ENCODE results near the gene TP53I13.

TP53I13 gene

GRCh38 chr17:29561554-29562517 lies 6.7 kb upstream of the TP53I13 start:
- H3K27me3 Mint-ChIP-seq = no peaks in the 10 kb centered on the region
- peaks cover 67% of the 10 kb centered on the region for H3K4me1 Mint-ChIP-seq
- H3K27ac Mint-ChIP-seq = peak overlapping the region; percentile 95
- peak overlapping the region; percentile 67 for H3K4me3 Mint-ChIP-seq
- peaks cover 16% of the 10 kb centered on the region for H3K36me3 Mint-ChIP-seq
- ATAC-seq = peak; percentile 61
- H3K9me3 Mint-ChIP-seq = no peaks in the 10 kb centered on the region

DNA sequence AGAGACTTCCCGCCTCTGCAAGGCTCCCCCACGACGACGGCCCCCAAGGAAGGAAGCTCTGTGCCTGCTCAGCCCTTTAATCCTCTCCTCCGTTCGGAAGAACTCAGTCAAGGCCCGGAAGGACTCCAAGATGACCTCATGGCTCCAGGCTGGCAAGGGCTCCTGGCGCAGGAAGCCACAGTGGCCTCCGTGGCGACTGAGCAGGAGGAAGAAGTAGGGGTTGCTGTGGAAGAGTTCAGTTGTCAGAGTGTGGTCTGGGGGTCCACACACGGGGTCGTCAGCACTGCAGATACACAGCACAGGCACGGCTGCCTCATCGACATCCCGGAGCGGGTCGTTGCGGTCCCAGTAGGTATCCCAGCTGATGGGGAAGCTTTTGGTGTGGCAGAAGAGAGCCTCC lies 5.9 kb upstream of the TP53I13 start:
- peaks cover 16% of the 10 kb centered on the region for H3K36me3 Mint-ChIP-seq
- no peak for ATAC-seq
- peaks cover 60% of the 10 kb centered on the region for H3K4me1 Mint-ChIP-seq
- H3K27me3 Mint-ChIP-seq = no peaks in the 10 kb centered on the region
- H3K9me3 Mint-ChIP-seq = no peaks in the 10 kb centered on the region
- peak overlapping the region; percentile 67 for H3K4me3 Mint-ChIP-seq
- H3K27ac Mint-ChIP-seq = peak overlapping the region; percentile 95

- Mint-ChIP-seq H3K27me3 (no peaks in the 10 kb centered on the region), H3K36me3 (peaks cover 16% of the 10 kb centered on the region), H3K4me3 (no peak overlapping the region)
These were observed 4.7 kb upstream of the TP53I13 start for GRCh38 chr17:29563816-29564215.

GRCh38 chr17:29565643-29566472 lies 2.6 kb upstream of the TP53I13 start:
- H3K4me3 Mint-ChIP-seq = peak overlapping the region; percentile 89
- peaks cover 20% of the 10 kb centered on the region for H3K36me3 Mint-ChIP-seq
- ATAC-seq = peak; percentile 18
- H3K27ac Mint-ChIP-seq = peak overlapping the region; percentile 88
- H3K4me1 Mint-ChIP-seq = peaks cover 42% of the 10 kb centered on the region
- no peaks in the 10 kb centered on the region for H3K27me3 Mint-ChIP-seq
- no peaks in the 10 kb centered on the region for H3K9me3 Mint-ChIP-seq

More at GRCh38 chr17:29563816-29564215, 4.7 kb upstream of the TP53I13 start:
- H3K9me3 Mint-ChIP-seq = no peaks in the 10 kb centered on the region
- peaks cover 49% of the 10 kb centered on the region for H3K4me1 Mint-ChIP-seq
- ATAC-seq = no peak
- H3K27ac Mint-ChIP-seq = peak overlapping the region; percentile 37

DNA sequence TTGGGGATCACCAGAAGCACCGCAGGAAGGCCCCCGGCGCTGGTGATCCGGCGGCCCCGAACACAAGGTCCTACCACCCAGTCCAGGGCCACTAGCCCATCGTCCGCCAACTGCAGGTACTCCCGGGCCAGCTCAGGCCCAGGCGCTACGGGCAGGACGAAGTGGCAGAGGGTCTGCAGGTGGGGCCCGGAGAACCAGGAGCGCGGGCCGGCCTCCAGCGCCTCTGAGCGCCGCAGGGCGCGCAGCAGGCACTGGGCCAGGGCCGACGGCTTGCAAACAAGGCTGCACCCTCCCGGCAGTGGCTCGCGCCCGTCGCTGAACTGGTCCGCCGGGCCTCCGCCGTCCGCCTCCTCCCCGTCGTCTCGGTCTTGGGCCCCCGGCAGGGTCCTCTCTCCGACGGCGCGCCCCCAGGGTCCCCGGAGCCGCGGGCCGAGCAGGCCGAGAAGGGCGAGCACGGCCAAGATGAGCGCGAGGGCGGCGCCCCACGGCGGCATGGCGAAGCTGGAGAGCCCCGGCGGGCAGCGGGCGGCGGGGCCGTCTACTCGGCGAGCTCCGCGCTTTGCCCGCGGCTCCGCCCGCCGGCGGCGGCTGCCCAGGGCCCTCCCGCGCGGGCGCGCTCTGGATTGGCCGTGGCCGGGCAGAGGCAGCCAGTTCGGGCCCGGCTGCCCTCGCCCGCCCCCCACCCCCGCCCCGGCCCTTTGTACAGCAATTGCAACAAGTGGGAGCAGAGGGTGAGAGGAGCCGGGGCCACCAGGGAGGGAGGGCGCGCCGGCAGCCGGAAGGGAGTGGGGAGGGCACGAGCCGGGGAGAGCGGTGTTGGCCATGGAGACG lies 1.8 kb upstream of the TP53I13 start, which contains the start of gene ABHD15:
Gene ABHD15 (minus strand): TSS at position 565 of the 831 bp plus-strand sequence. CDS start 71 bp downstream, at position 494.
- Mint-ChIP-seq H3K4me1 (peaks cover 42% of the 10 kb centered on the region), H3K4me3 (peak within 1 kb of the TSS; percentile 95), H3K27ac (peak within 1 kb of the TSS; percentile 88), H3K27me3 (no peaks in the 10 kb centered on the region), H3K36me3 (peaks cover 20% of the 10 kb centered on the region), H3K9me3 (no peaks in the 10 kb centered on the region)
- ATAC-seq = peak; percentile 50

- H3K9me3 Mint-ChIP-seq = no peaks in the 10 kb centered on the region
- peak; percentile 46 for ATAC-seq
- peak overlapping the region; percentile 95 for H3K4me3 Mint-ChIP-seq
- no peaks in the 10 kb centered on the region for H3K27me3 Mint-ChIP-seq
- peaks cover 38% of the 10 kb centered on the region for H3K4me1 Mint-ChIP-seq
- peak overlapping the region; percentile 88 for H3K27ac Mint-ChIP-seq
- H3K36me3 Mint-ChIP-seq = peaks cover 14% of the 10 kb centered on the region
These were observed 1.3 kb upstream of the TP53I13 start for GRCh38 chr17:29567304-29567553.

- peak; percentile 79 for ATAC-seq
- Mint-ChIP-seq H3K27me3 (no peaks in the 10 kb centered on the region), H3K36me3 (peaks cover 9% of the 10 kb centered on the region), H3K4me3 (peak overlapping the region; percentile 95), H3K27ac (peak overlapping the region; percentile 88), H3K9me3 (no peaks in the 10 kb centered on the region), H3K4me1 (peaks cover 33% of the 10 kb centered on the region)
These were observed 759 bp upstream of the TP53I13 start for GRCh38 chr17:29567554-29568330.

- ATAC-seq = no peak
- H3K27ac Mint-ChIP-seq = peak overlapping the region; percentile 88
- no peaks in the 10 kb centered on the region for H3K9me3 Mint-ChIP-seq
- H3K36me3 Mint-ChIP-seq = peaks cover 19% of the 10 kb centered on the region
- no peaks in the 10 kb centered on the region for H3K27me3 Mint-ChIP-seq
- peaks cover 43% of the 10 kb centered on the region for H3K4me1 Mint-ChIP-seq
- H3K4me3 Mint-ChIP-seq = peak overlapping the region; percentile 95
These were observed 897 bp downstream of the TP53I13 start for GRCh38 chr17:29569245-29569950.

DNA sequence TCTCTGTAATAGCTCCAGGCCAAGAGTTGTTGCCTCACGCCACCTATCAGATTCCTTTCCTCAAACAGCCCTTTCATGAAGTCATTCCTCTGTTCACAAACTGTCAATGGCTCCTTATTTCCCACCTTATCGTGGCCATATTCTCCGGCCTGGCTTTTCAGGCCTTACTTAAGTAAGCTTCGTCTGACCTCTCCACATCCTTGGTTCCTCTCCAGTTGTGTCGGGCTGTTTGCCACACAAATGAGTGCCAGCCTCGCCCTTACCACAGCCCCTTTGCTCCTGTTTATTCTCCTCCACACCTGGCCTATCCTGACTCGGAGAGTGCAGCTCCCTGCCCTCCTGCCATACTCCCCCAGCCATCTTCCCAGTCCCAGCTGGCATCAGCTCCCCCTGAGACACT lies 2.0 kb downstream of the TP53I13 start:
- Mint-ChIP-seq H3K4me1 (peaks cover 51% of the 10 kb centered on the region), H3K36me3 (peaks cover 28% of the 10 kb centered on the region), H3K27me3 (no peaks in the 10 kb centered on the region), H3K4me3 (peak overlapping the region; percentile 24), H3K9me3 (no peaks in the 10 kb centered on the region), H3K27ac (peak overlapping the region; percentile 1)
- no peak for ATAC-seq

DNA sequence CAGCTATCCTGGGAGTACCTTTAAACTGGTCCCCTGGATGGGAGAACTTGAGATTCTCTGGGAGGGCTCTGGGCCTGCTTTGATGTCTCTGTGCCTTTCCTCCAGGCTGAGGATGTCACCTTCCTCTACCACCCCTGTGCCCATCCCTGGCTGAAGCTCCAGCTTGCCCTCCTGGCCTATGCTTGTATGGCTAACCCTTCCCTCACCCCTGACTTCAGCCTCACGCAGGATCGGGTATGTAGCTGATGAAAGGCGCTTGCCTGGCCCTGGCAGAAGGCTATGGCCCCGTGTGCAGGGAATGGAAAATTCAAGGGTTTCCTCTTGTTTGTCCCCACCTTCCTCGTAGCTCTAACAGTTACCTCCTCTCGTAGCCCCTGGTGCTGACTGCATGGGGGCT lies 3.0 kb downstream of the TP53I13 start:
- Mint-ChIP-seq H3K4me3 (no peak overlapping the region), H3K9me3 (no peaks in the 10 kb centered on the region), H3K27me3 (no peaks in the 10 kb centered on the region), H3K27ac (peak overlapping the region; percentile 34), H3K4me1 (peaks cover 47% of the 10 kb centered on the region), H3K36me3 (peaks cover 38% of the 10 kb centered on the region)
- no peak for ATAC-seq

- Mint-ChIP-seq H3K36me3 (peaks cover 39% of the 10 kb centered on the region), H3K9me3 (no peaks in the 10 kb centered on the region), H3K4me3 (peak overlapping the region; percentile 12), H3K4me1 (peaks cover 47% of the 10 kb centered on the region), H3K27me3 (no peaks in the 10 kb centered on the region), H3K27ac (peak overlapping the region; percentile 34)
- ATAC-seq = no peak
These were observed 3.6 kb downstream of the TP53I13 start for GRCh38 chr17:29571883-29572681.

- Mint-ChIP-seq H3K27ac (no peak overlapping the region), H3K36me3 (peaks cover 45% of the 10 kb centered on the region)
These were observed 4.4 kb downstream of the TP53I13 start for GRCh38 chr17:29572691-29573557.

More at GRCh38 chr17:29572691-29573557, 4.4 kb downstream of the TP53I13 start:
- Mint-ChIP-seq H3K9me3 (no peaks in the 10 kb centered on the region), H3K27me3 (no peaks in the 10 kb centered on the region), H3K4me3 (peak overlapping the region; percentile 15), H3K4me1 (peaks cover 47% of the 10 kb centered on the region)
- ATAC-seq = peak; percentile 69

Measured in stimulated activated memory B cell treated with anti-CD40 and anti-IgM and Interleukin-4, amounts not matched to agents 10 μg/mL and 1 μg/mL and 100 μg/mL, for 72 hours (primary cell).